HT1080 (cell line): ENCODE results near the gene PLEKHA8. TPM values are rescaled to one million over a fixed set of nuclear protein-coding genes. Genes with fewer than 3 reads are reported as not detected.

Experiments
- DNase-seq: peaks from one replicate; pipeline ENCODE4 v3.0.0-alpha.2; 2015; ENCODE audit warnings: low read depth
- polyA plus RNA-seq, 2 experiments: library from polyadenylated mRNA; depleted of rRNA; stranded (reverse); fragments of >200 nt; gene quantifications; 2 replicates each; pipeline ENCODE4 v1.2.3, GENCODE V29; 2015
- total RNA-seq: library from RNA; depleted of rRNA; stranded (reverse); fragments of >200 nt; shearing (Covaris generic); gene quantifications from 2 replicates; pipeline ENCODE4 v1.2.3, GENCODE V29; 2014; rRNA removed

PLEKHA8 gene, protein sequence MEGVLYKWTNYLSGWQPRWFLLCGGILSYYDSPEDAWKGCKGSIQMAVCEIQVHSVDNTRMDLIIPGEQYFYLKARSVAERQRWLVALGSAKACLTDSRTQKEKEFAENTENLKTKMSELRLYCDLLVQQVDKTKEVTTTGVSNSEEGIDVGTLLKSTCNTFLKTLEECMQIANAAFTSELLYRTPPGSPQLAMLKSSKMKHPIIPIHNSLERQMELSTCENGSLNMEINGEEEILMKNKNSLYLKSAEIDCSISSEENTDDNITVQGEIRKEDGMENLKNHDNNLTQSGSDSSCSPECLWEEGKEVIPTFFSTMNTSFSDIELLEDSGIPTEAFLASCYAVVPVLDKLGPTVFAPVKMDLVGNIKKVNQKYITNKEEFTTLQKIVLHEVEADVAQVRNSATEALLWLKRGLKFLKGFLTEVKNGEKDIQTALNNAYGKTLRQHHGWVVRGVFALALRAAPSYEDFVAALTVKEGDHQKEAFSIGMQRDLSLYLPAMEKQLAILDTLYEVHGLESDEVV
- total RNA-seq: 5.3 and 8.5 TPM in 2 replicates
- 5.2 and 6.9 TPM in 2 replicates for polyA plus RNA-seq (2015; cell fraction: cytosol; rRNA removed)
- polyA plus RNA-seq (2015; cell fraction: nucleus; rRNA removed): 7.6 and 9.1 TPM in 2 replicates

DNA sequence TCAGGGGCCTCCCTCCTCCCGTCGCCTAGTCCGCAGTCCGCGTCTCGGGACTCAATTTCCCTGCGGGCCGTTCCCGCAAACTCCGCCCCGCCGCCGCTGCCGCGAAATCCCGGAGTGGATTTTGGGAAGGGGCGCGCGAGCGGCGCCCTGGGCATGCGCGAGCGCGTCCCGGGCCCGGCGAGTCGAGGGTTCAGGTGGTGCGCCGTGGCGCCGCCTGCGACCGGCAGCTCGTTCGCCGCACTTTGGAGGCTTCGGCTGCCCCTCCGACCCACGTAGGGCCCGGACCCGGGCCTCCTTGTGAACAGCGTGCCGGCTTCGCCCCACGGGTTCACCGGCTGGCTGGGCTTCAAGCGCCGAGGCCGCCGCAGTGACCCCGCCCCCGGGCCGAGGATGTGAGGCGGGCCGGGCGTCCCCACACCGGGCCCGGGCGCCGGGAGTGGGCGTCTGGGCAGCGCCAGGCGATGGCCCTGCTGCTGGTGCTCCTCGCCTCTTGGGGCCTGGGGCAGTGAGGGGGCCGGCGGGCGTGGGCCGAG, at the start of gene PLEKHA8:
Gene PLEKHA8, plus strand, starts transcription at position 197 of the 533 bp plus-strand sequence. CDS start 351 bp downstream, outside the sequence.
- DNase-seq: peak; percentile 87

GRCh38 chr7:29980151-29980550, 48.1 kb upstream of the PLEKHA8 start:
- no peak for DNase-seq

- DNase-seq: peak; percentile 46
Observed at GRCh38 chr7:29987083-29987482, 41.1 kb upstream of the PLEKHA8 start.

DNA sequence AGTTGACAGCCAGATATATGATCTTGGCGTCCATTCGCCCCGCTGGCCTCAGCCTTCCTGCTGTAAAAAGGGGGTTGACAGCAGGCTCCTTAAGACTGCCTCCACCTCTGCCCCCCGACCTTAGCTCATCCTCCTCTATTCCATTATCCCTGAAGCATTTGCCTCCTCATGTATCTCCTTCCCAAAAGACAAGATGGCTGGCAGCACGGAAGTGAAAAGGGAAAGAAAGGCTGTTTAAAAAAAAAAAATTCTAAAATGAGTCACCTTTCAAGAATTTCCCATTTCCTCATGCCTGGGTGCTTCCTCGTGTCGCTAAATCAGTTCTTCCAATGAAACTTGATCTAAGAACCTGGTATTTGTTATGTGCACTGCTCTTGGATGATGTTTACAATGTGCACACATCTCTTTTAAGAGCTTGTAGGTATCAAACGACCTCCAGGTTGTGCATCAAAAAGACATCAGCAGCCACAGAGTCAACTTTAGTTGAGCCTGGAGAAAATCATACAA, 40.3 kb upstream of the PLEKHA8 start:
- peak; percentile 94 for DNase-seq

DNA sequence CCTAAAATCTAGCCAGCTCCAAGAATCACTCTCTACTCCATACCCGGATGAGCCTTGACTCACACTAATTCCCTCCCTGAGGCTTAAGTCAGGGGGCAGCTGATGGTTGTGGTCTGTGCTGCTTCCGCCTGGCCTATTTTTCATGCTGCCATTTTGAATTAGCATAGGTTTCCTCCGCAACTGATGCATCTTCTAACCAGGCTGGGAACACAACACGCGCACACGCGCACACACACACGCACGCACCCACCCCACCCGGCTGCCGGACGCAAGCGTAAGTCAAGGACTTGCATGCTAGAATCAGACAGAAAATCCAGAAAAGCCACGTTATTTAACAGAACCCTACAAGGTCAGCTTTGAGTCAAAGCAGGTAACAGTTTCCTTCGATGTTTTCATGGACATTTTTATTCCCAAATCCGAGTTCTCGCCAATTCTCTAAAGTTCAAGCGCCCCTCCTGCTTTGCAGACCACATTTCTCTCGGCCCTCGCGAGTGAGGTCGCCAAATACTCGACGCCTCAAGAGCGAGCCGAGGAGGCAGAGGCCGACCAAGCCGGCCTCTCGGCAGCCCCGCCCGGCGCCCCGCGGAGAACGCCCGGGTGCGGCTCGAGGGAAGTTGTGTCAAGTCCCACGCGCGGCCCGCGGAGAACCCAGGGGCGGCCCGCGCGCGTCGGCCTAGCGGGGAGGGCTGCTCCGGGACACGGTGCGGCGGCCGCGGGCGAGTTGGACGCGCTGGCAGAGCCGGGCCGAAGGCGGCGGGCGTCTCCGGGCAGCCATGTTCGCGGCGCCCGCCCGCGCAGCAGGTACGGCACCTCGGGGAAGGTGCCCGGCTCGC, 39.6 kb upstream of the PLEKHA8 start:
- DNase-seq: peak; percentile 85

- DNase-seq: peak; percentile 25
Observed at GRCh38 chr7:29989257-29989995, 38.8 kb upstream of the PLEKHA8 start, which contains the start of gene SCRN1. SCRN1 (minus strand) TSS chr7:29989801; CDS start chr7:29969067, 20,734 bp downstream.

- DNase-seq: no peak
Observed at GRCh38 chr7:29990931-29991330, 37.3 kb upstream of the PLEKHA8 start.

GRCh38 chr7:29991937-29992336, 36.3 kb upstream of the PLEKHA8 start:
- no peak for DNase-seq

DNA sequence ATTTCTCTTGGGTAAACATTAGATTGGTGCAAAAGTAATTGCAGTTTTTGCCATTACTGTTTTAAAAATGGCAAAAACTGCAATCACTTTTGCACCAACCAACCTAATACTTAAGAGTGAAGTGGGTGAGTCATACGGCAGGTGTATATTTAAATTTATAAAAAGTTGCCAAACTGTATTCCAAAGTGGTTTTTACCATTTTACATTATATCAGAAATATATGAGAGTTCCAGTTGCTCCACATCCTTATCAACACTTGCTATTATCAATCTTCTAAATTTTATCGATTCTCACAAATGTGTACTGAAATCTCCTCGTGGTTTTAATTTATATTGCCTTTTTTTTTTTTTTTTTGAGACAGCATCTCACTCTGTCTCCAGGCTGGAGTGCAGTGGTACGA, 35.1 kb upstream of the PLEKHA8 start:
- DNase-seq: no peak

DNA sequence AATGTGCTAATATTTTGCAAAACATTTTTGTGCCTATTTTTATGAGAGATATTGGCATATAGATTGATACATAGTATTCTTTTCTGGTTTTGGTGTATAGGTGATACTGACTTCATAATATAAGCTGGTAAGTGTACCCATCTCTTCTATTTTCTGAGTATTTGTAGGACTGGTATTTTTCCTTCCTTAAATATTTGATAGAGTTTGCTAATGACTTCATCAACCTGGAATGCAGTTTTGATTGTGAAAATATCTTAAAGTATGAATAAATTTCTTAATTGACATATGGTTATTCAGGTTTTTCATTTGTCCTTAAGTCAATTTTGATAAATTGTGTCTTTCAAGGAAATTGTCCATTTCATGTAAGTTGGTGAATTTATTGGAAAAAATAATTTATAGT, 32.6 kb upstream of the PLEKHA8 start:
- no peak for DNase-seq

- no peak for DNase-seq
Observed at GRCh38 chr7:29996321-29996720, 31.9 kb upstream of the PLEKHA8 start.

- DNase-seq: no peak
Observed at GRCh38 chr7:29998489-29998888, 29.7 kb upstream of the PLEKHA8 start.

DNA sequence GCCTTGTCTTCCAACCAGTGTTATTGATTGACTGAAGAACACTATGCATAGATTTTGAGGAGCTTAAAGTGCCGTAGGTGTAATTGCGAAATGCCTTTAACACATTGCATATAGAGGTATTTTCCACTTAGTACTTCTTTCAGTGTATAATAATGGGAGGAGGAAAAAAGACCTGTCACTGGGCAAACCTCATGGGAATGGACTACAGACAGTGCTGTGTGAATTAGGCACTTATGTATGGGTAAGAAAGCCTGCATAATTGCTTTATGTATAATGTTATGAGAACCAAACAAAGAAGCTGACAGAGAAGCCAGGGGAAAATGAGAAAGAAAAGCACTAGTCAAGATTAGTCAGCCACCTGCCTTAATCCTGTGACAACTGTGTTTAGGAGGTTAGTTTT, 26.2 kb upstream of the PLEKHA8 start:
- DNase-seq: no peak

DNA sequence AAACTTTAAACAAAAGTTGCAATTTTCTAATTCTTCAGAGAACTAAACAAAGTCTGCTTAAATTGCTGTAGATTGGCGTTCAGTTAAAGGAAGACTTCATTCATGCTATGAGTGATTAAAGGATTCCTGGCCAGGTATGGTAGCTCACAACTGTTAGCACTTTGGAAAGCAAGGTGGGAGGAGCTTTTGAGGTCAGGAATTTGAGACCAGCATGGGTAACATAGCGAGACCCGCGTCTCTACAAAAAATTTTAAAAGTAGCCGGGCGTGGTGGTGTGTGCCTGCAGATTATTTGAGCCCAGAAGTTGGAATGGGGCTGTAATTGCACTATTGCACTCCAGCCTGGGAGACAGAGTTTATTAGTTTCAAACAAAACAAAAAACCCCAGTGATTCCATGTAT, 25.1 kb upstream of the PLEKHA8 start:
- DNase-seq: no peak

DNA sequence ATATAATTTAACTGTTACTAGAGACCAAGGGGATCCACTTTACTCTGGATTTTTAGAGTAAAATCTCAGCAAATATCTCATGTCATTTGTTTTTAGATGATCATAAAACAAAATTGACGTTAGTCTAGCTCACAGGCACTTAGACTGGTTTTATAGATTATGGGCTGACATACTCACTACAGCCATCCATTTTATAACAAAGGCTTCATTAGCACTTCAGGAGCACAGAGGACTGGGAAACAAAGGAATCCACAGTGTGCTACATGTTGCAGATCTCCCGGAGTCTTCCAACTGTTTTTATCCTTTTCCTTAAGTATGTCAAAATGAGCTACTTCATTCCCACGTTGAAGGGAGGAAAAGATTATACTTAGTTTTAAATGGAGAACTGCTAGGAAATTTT, 22.7 kb upstream of the PLEKHA8 start:
- no peak for DNase-seq

- no peak for DNase-seq
Observed at GRCh38 chr7:30010021-30010420, 18.2 kb upstream of the PLEKHA8 start.

DNA sequence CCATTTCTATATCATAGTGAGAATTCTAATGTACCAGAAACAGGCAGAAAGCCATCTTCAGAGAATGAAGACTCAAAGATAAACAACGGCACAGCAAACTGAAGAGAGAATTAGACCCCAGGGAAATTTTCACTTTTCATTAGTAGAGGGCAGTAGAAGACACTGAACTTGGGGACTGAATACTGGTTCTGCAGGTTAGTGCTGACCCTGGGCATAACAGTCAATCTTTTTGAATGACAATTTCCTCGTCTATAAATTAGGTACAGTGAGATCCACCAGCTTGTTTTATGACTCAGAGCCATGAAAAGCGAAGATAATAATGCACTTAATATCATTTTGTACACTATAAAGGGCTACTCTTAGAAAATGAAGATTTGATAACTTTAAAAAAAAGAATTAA, 15.5 kb upstream of the PLEKHA8 start:
- no peak for DNase-seq

- DNase-seq: no peak
Observed at GRCh38 chr7:30018451-30018850, 9.8 kb upstream of the PLEKHA8 start.

DNA sequence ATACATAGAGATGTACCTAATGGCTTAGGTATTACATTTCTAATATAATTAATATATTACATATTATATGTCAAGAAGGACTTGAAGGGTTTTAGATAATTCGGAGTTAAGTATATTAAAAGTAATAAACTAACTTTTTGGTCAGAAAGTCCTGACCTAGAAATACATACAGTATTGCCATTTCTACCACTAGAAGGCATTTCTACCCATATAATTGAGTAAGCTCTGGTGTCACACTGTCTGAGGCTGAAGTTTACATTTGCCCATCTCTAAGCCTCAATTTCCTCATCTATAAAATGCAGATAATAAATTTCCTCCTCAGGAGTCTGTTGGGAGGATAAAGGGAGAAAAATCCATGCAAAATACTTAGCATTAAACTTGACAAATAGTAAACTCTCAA, 8.8 kb upstream of the PLEKHA8 start:
- DNase-seq: no peak

DNA sequence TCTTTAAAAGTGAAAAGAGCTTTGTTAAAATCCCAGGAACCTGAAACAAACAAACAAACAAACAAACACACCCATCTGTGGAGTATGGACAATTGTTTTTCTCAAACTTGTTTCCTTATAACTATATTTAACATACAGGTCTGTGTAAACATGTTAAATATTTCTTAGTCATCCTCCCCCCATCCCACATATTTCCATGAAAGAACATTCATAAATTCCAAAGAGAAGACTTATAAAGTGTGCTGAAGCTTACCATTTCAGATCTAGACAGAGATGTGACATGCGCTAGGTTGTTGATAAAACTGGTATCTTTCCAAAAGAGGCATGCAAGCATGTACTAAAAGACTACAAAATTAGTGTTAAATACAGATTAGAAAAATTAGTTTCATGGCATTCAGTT, 8.3 kb upstream of the PLEKHA8 start:
- DNase-seq: no peak

GRCh38 chr7:30020535-30020934, 7.7 kb upstream of the PLEKHA8 start:
- DNase-seq: no peak
